Measurements from ENCODE around the gene CACNA2D1. TPM values are rescaled to one million over a fixed set of nuclear protein-coding genes. Genes with fewer than 3 reads are reported as not detected.

The CACNA2D1 gene
- total RNA-seq, 4 donors from 2014 or later: 29.8 to 47.6 (median 36.6) TPM

- no peak overlapping the region for H3K4me3 ChIP-seq
- H3K36me3 ChIP-seq: no peaks in the 10 kb centered on the region
- no peaks in the 10 kb centered on the region for H3K9me3 ChIP-seq
- peaks cover 0 to 9% (median 0%) of the 10 kb centered on the region in 3 donors for H3K4me1 ChIP-seq
- TF ChIP-seq POLR2AphosphoS5 (IDR thresholded peaks at IDR 0.05) (no peak), EP300 (IDR thresholded peaks at IDR 0.05) (no peak), CTCF (IDR thresholded peaks at IDR 0.05) (no peak), POLR2A (IDR thresholded peaks at IDR 0.05) (no peak)
- ATAC-seq: no peak
- no peaks in the 10 kb centered on the region for H3K27me3 ChIP-seq
- no peak overlapping the region for H3K27ac ChIP-seq
Observed at GRCh38 chr7:82250598-82250997, 193.0 kb downstream of the CACNA2D1 start.

- ATAC-seq: no peak
- TF ChIP-seq EP300 (IDR thresholded peaks at IDR 0.05) (no peak), POLR2AphosphoS5 (IDR thresholded peaks at IDR 0.05) (no peak)
- H3K9me3 ChIP-seq: no peaks in the 10 kb centered on the region
Observed at GRCh38 chr7:82249979-82250378, 193.6 kb downstream of the CACNA2D1 start.

GRCh38 chr7:82247814-82248433, 195.7 kb downstream of the CACNA2D1 start:
- WGBS, 2 donors (ENCODE audit: low coverage in 1 of 2): 70 to 76% methylated on average over 3 of the region's 3 CpGs

More at GRCh38 chr7:82249979-82250378, 193.6 kb downstream of the CACNA2D1 start:
- H3K36me3 ChIP-seq: no peaks in the 10 kb centered on the region
- peaks cover 0 to 9% (median 0%) of the 10 kb centered on the region in 3 donors for H3K4me1 ChIP-seq
- WGBS, 2 donors (ENCODE audit: low coverage in 1 of 2): 93 to 97% methylated on average over 2 of the region's 2 CpGs
- H3K27me3 ChIP-seq: no peaks in the 10 kb centered on the region
- no peak overlapping the region for H3K27ac ChIP-seq
- H3K4me3 ChIP-seq: no peak overlapping the region

GRCh38 chr7:82244947-82245517, 198.5 kb downstream of the CACNA2D1 start:
- no peaks in the 10 kb centered on the region for H3K27me3 ChIP-seq
- no peak for TF ChIP-seq POLR2AphosphoS5 (IDR thresholded peaks at IDR 0.05)
- TF ChIP-seq POLR2A (IDR thresholded peaks at IDR 0.05): no peak
- no peak for TF ChIP-seq CTCF (IDR thresholded peaks at IDR 0.05)
- TF ChIP-seq EP300 (IDR thresholded peaks at IDR 0.05): no peak
- no peaks in the 10 kb centered on the region for H3K36me3 ChIP-seq
- H3K4me1 ChIP-seq: peaks cover 0 to 9% (median 0%) of the 10 kb centered on the region in 3 donors
- H3K4me3 ChIP-seq: no peak overlapping the region
- no peaks in the 10 kb centered on the region for H3K9me3 ChIP-seq
- 81 to 87% methylated on average over 3 of the region's 3 CpGs for WGBS, 2 donors (ENCODE audit: low coverage in 1 of 2)
- ATAC-seq: no peak
- H3K27ac ChIP-seq: no peak overlapping the region

More at GRCh38 chr7:82247814-82248433, 195.7 kb downstream of the CACNA2D1 start:
- H3K36me3 ChIP-seq: no peaks in the 10 kb centered on the region
- H3K4me1 ChIP-seq: peaks cover 0 to 9% (median 0%) of the 10 kb centered on the region in 3 donors
- no peaks in the 10 kb centered on the region for H3K27me3 ChIP-seq
- ATAC-seq: no peak
- TF ChIP-seq CTCF (IDR thresholded peaks at IDR 0.05) (peak in 2 of 4 experiments; percentile 14 to 48), POLR2A (IDR thresholded peaks at IDR 0.05) (no peak), POLR2AphosphoS5 (IDR thresholded peaks at IDR 0.05) (no peak), EP300 (IDR thresholded peaks at IDR 0.05) (no peak)
- H3K27ac ChIP-seq: no peak overlapping the region
- H3K4me3 ChIP-seq: no peak overlapping the region
- H3K9me3 ChIP-seq: no peaks in the 10 kb centered on the region

- H3K27ac ChIP-seq: no peak overlapping the region
- H3K27me3 ChIP-seq: no peaks in the 10 kb centered on the region
- H3K4me1 ChIP-seq: no peaks in the 10 kb centered on the region
- no peak for ATAC-seq
- H3K36me3 ChIP-seq: no peaks in the 10 kb centered on the region
- TF ChIP-seq POLR2A (IDR thresholded peaks at IDR 0.05) (no peak), EP300 (IDR thresholded peaks at IDR 0.05) (no peak)
- no peaks in the 10 kb centered on the region for H3K9me3 ChIP-seq
- no peak overlapping the region for H3K4me3 ChIP-seq
Observed at GRCh38 chr7:82241356-82241755, 202.2 kb downstream of the CACNA2D1 start.

- ATAC-seq: no peak
- Histone ChIP-seq H3K4me3 (no peak overlapping the region), H3K9me3 (no peaks in the 10 kb centered on the region), H3K27me3 (no peaks in the 10 kb centered on the region), H3K27ac (no peak overlapping the region), H3K4me1 (peaks cover 0 to 13% (median 0%) of the 10 kb centered on the region in 3 donors), H3K36me3 (no peaks in the 10 kb centered on the region)
- WGBS, 2 donors (ENCODE audit: low coverage in 1 of 2): 76 to 96% methylated on average over 2 of the region's 2 CpGs
- no peak for TF ChIP-seq POLR2A (IDR thresholded peaks at IDR 0.05)
- no peak for TF ChIP-seq EP300 (IDR thresholded peaks at IDR 0.05)
- TF ChIP-seq POLR2AphosphoS5 (IDR thresholded peaks at IDR 0.05): no peak
- no peak for TF ChIP-seq CTCF (IDR thresholded peaks at IDR 0.05)
Observed at GRCh38 chr7:82235713-82236112, 207.9 kb downstream of the CACNA2D1 start.
